Neutrophil (primary cell): ENCODE results near the gene WSCD1.

Experiments
- H3K27ac ChIP-seq: fragments of 200-600 bp; sonication (generic); 2 replicates; pipeline ENCODE4 v1.5.1; 2016; ENCODE audit warnings: mild to moderate bottlenecking, moderate library complexity
- H3K27me3 ChIP-seq: fragments of 200-600 bp; sonication (generic); 2 replicates; pipeline ENCODE4 v1.6.0; 2016; ENCODE audit warnings: mild to moderate bottlenecking
- H3K36me3 ChIP-seq: fragments of 200-600 bp; sonication (generic); 2 replicates; pipeline ENCODE4 v1.5.1; 2017
- H3K4me1 ChIP-seq, 2 experiments: fragments of 200-600 bp in 1 of 2; sonication (generic) in 1 of 2; 1 replicate in 1 of 2; 2 replicates in 1 of 2; pipeline versions ENCODE4 v1.5.1 to v1.6.1; 2013 to 2016; ENCODE audit warnings: low read depth in 1 of 2, low read length in 1 of 2, mild to moderate bottlenecking in 1 of 2, moderate library complexity in 1 of 2; ENCODE audit not compliant: control insufficient read depth in 1 of 2, insufficient read depth in 1 of 2
- H3K4me3 ChIP-seq, 2 experiments: fragments of 200-600 bp in 1 of 2; sonication (generic) in 1 of 2; 1 replicate in 1 of 2; 2 replicates in 1 of 2; pipeline ENCODE4 v1.5.1; 2013 to 2016; ENCODE audit warnings: low read depth in 1 of 2, low read length in 1 of 2, mild to moderate bottlenecking in 1 of 2, moderate library complexity in 1 of 2
- H3K9me3 ChIP-seq: fragments of 200-600 bp; sonication (generic); 2 replicates; pipeline ENCODE4 v1.5.1; 2016
- CTCF ChIP-seq: fragments of 200-600 bp; sonication (generic); IDR thresholded peaks from 2 replicates; pipeline ENCODE4 v1.5.1; 2016; ENCODE audit warnings: antibody characterized with exemption

The WSCD1 gene

GRCh38 chr17:6067060-6067459 lies 3.1 kb upstream of the WSCD1 start:
- Histone ChIP-seq H3K36me3 (no peaks in the 10 kb centered on the region), H3K27me3 (peaks cover 69% of the 10 kb centered on the region), H3K9me3 (no peaks in the 10 kb centered on the region), H3K4me1 (no peaks in the 10 kb centered on the region), H3K27ac (no peak overlapping the region), H3K4me3 (no peak overlapping the region)
- no peak for TF ChIP-seq CTCF

- H3K27ac ChIP-seq: no peak overlapping the region
- TF ChIP-seq CTCF: no peak
- H3K4me1 ChIP-seq: no peaks in the 10 kb centered on the region
- H3K27me3 ChIP-seq: peaks cover 80% of the 10 kb centered on the region
- no peaks in the 10 kb centered on the region for H3K36me3 ChIP-seq
- no peaks in the 10 kb centered on the region for H3K9me3 ChIP-seq
- no peak overlapping the region for H3K4me3 ChIP-seq
Observed at GRCh38 chr17:6070430-6070912, 292 bp downstream of the WSCD1 start.

GRCh38 chr17:6070913-6071511 lies 833 bp downstream of the WSCD1 start:
- no peaks in the 10 kb centered on the region for H3K9me3 ChIP-seq
- H3K4me1 ChIP-seq: no peaks in the 10 kb centered on the region
- H3K27me3 ChIP-seq: peaks cover 76% of the 10 kb centered on the region
- no peak for TF ChIP-seq CTCF
- H3K4me3 ChIP-seq: no peak overlapping the region
- H3K36me3 ChIP-seq: no peaks in the 10 kb centered on the region
- H3K27ac ChIP-seq: no peak overlapping the region

GRCh38 chr17:6071528-6072065 lies 1.4 kb downstream of the WSCD1 start:
- Histone ChIP-seq H3K27me3 (peaks cover 70% of the 10 kb centered on the region), H3K9me3 (no peaks in the 10 kb centered on the region), H3K4me1 (no peaks in the 10 kb centered on the region), H3K36me3 (no peaks in the 10 kb centered on the region), H3K27ac (no peak overlapping the region), H3K4me3 (no peak overlapping the region)
- TF ChIP-seq CTCF: no peak

- peaks cover 65% of the 10 kb centered on the region for H3K27me3 ChIP-seq
- no peak overlapping the region for H3K4me3 ChIP-seq
- no peaks in the 10 kb centered on the region for H3K4me1 ChIP-seq
- H3K9me3 ChIP-seq: no peaks in the 10 kb centered on the region
- H3K36me3 ChIP-seq: no peaks in the 10 kb centered on the region
- H3K27ac ChIP-seq: no peak overlapping the region
- TF ChIP-seq CTCF: no peak
Observed at GRCh38 chr17:6072157-6072556, 2.0 kb downstream of the WSCD1 start.
